Hepatocyte (in vitro differentiated cells): ENCODE measurements around the gene ALPG. TPM values are rescaled to one million over a fixed set of nuclear protein-coding genes. Genes with fewer than 3 reads are reported as not detected.
"Not testable (repeated sequence)": the region's sequence is repeated elsewhere in the genome, so short reads cannot be mapped to it uniquely, and the experiment has no call there.

Experiments
- DNase-seq: peaks from one replicate; pipeline ENCODE4 v3.0.0-alpha.2; 2016; ENCODE audit warnings: low spot score
- H2AFZ ChIP-seq: fragments of 200-600 bp; sonication (generic); 2 replicates; pipeline ENCODE4 v1.6.0; 2016; ENCODE audit warnings: antibody characterized with exemption, mild to moderate bottlenecking
- H3K27ac ChIP-seq: fragments of 200-600 bp; sonication (generic); 2 replicates; pipeline ENCODE4 v1.5.1; 2016; ENCODE audit warnings: mild to moderate bottlenecking
- H3K27me3 ChIP-seq: fragments of 200-600 bp; sonication (generic); 2 replicates; pipeline ENCODE4 v1.6.1; 2016
- H3K36me3 ChIP-seq: fragments of 200-600 bp; sonication (generic); replicated peaks from 2 replicates; pipeline ENCODE4 v1.5.1; 2016; ENCODE audit warnings: low read depth; ENCODE audit not compliant: insufficient read depth
- H3K4me1 ChIP-seq: fragments of 200-600 bp; sonication (generic); 2 replicates; pipeline ENCODE4 v1.5.1; 2016; ENCODE audit warnings: mild to moderate bottlenecking, moderate library complexity; ENCODE audit not compliant: insufficient read depth
- H3K4me2 ChIP-seq: fragments of 200-600 bp; sonication (generic); 2 replicates; pipeline ENCODE4 v1.6.0; 2016
- H3K4me3 ChIP-seq: fragments of 200-600 bp; sonication (generic); 2 replicates; pipeline ENCODE4 v1.5.1; 2016; ENCODE audit warnings: mild to moderate bottlenecking
- H3K79me2 ChIP-seq: fragments of 200-600 bp; sonication (generic); 2 replicates; pipeline ENCODE4 v1.6.0; 2017; ENCODE audit warnings: mild to moderate bottlenecking
- H3K9me2 ChIP-seq: fragments of 200-600 bp; sonication (generic); replicated peaks from 2 replicates; pipeline ENCODE4 v1.6.0; 2017; ENCODE audit warnings: mild to moderate bottlenecking; ENCODE audit not compliant: insufficient read depth
- H3K9me3 ChIP-seq: fragments of 200-600 bp; sonication (generic); 2 replicates; pipeline ENCODE4 v1.5.1; 2016; ENCODE audit warnings: low read depth, mild to moderate bottlenecking
- H4K20me1 ChIP-seq: fragments of 200-600 bp; sonication (generic); 2 replicates; pipeline ENCODE4 v1.6.0; 2016; ENCODE audit warnings: mild to moderate bottlenecking; ENCODE audit not compliant: insufficient read depth, poor library complexity, severe bottlenecking
- EZH2 ChIP-seq: fragments of 200-600 bp; sonication (generic); IDR thresholded peaks from 2 replicates; pipeline ENCODE4 v1.6.1; 2016; ENCODE audit warnings: antibody characterized with exemption, mild to moderate bottlenecking, borderline replicate concordance
- EZH2phosphoT487 ChIP-seq: fragments of 200-600 bp; sonication (generic); IDR thresholded peaks from one replicate; pipeline ENCODE4 v1.6.1; 2018; ENCODE audit warnings: antibody characterized with exemption, mild to moderate bottlenecking, low read depth, moderate library complexity; ENCODE audit not compliant: unreplicated experiment, severe bottlenecking
- WGBS: methylation state at CpG from one replicate; pipeline ENCODE4 v1.1.6; 2016; ENCODE audit warnings: low lambda C conversion rate; ENCODE audit errors: missing lambda C conversion rate; 5-methylcytosine and 5-hydroxymethylcytosine counted together
- polyA plus RNA-seq: library from polyadenylated mRNA; unstranded; fragments of >200 nt; fragmentation: Nextera tagmentation; extraction: Ambion mirVana; gene quantifications from 2 replicates; pipeline ENCODE4 v1.2.1, GENCODE V29; 2016
- total RNA-seq: library from RNA; depleted of rRNA; stranded (reverse); fragments of >200 nt; gene quantifications from 2 replicates; pipeline ENCODE4 v1.2.3, GENCODE V29; 2014
- TF ChIP-seq, protein P1 (sequence below): fragments of 200-600 bp; sonication (generic); IDR thresholded peaks from 2 replicates; pipeline ENCODE4 v1.5.1; 2016; ENCODE audit warnings: antibody characterized with exemption, mild to moderate bottlenecking; ENCODE audit not compliant: poor library complexity

The ALPG gene
- total and polyA plus RNA-seq, 2 experiments from 2014 or later = 0.08 to 1.5 TPM

DNA sequence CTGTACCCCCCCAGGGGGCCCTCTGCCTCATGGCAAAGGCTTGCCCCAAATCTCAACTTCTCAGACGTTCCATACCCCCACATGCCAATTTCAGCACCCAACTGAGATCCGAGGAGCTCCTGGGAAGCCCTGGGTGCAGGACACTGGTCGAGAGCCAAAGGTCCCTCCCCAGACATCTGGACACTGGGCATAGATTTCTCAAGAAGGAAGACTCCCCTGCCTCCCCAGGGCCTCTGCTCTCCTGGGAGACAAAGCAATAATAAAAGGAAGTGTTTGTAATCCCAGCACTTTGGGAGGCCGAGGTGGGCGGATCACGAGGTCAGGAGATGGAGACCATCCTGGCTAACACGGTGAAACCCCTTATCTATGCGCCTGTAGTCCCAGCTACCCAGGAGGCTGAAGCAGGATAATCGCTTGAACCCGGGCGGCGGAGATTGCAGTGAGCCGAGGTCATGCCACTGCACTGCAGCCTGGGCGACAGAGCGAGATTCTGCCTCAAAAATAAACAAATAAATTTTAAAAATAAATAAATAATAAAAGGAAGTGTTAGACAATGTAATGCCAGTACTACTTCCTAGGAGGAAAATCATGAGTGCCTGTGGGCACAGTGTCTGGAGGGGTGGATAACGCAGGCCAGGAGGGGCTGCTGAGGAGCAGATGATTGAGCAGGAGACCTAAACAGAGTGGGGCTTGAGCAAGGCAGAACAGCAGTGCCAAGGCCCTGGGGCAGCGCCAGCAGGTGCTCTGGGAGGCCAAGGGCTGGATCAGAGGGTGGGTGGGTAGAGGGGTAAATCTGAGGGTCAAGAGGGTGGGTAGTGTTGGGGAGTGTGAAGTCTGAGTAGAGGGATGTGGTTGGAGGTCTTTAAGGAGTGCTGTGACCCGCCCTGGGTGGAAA is 24.1 kb upstream of the ALPG start:
- DNase-seq = no peak
- no peaks in the 10 kb centered on the region for H3K79me2 ChIP-seq
- peaks cover 12% of the 10 kb centered on the region for H3K4me1 ChIP-seq
- H3K4me3 ChIP-seq = no peak overlapping the region
- no peaks in the 10 kb centered on the region for H4K20me1 ChIP-seq
- H3K36me3 ChIP-seq = no peaks in the 10 kb centered on the region
- H3K27me3 ChIP-seq = peaks cover 7% of the 10 kb centered on the region
- 64% methylated on average over 18 of the region's 18 CpGs for WGBS
- H3K9me2 ChIP-seq = no peaks in the 10 kb centered on the region
- no peak for TF ChIP-seq EZH2
- TF ChIP-seq EZH2phosphoT487 = no peak
- TF ChIP-seq, protein P1, sequence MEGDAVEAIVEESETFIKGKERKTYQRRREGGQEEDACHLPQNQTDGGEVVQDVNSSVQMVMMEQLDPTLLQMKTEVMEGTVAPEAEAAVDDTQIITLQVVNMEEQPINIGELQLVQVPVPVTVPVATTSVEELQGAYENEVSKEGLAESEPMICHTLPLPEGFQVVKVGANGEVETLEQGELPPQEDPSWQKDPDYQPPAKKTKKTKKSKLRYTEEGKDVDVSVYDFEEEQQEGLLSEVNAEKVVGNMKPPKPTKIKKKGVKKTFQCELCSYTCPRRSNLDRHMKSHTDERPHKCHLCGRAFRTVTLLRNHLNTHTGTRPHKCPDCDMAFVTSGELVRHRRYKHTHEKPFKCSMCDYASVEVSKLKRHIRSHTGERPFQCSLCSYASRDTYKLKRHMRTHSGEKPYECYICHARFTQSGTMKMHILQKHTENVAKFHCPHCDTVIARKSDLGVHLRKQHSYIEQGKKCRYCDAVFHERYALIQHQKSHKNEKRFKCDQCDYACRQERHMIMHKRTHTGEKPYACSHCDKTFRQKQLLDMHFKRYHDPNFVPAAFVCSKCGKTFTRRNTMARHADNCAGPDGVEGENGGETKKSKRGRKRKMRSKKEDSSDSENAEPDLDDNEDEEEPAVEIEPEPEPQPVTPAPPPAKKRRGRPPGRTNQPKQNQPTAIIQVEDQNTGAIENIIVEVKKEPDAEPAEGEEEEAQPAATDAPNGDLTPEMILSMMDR = no peak
- H3K27ac ChIP-seq = no peak overlapping the region
- H2AFZ ChIP-seq = no peak overlapping the region
- H3K4me2 ChIP-seq = no peak overlapping the region
- no peaks in the 10 kb centered on the region for H3K9me3 ChIP-seq

DNA sequence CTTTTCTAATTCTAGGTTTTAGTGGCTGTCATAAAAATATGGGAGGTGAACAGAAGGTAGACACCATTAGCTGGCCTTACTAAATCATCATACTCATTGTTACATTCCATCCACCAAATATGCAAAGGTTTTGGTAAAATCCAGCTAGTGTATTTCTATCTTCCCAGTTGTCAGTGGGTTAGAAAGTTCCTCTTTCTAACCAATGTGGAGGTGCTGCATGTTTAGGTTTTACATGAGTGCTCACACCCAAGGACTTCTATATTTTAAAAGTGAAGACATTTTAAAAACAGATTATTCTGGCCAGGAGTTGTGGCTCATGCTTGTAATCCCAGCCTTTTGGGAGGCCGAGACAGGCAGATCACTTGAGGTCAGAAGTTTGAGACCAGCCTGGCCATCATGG is 22.2 kb upstream of the ALPG start:
- H3K4me3 ChIP-seq = no peak overlapping the region
- TF ChIP-seq EZH2 (no peak), EZH2phosphoT487 (no peak)
- TF ChIP-seq, protein P1 = no peak

DNA sequence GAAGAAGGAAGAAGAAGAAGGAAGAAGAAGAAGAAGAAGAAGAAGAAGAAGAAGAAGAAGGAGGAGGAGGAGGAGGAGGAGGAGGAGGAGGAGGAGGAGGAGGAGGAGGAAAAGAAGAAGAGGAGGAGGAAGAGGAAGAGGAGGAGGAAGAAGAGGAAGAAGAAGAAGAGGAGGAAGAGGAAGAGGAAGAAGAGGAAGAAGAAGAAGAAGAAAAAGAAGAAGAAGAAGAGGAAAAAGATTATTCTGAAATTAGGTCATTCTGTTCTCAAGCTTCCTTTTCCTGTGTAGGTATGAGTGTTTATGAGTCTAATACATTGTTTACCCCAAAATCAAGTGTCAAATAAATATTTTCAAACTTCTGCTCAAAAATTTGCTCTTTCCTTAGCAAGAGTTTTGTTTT is 21.6 kb upstream of the ALPG start:
- peak overlapping the region; percentile 63 for H3K4me2 ChIP-seq
- not testable (repeated sequence) for H3K4me3 ChIP-seq

More for the DNA sequence above, 22.2 kb upstream of the ALPG start:
- Histone ChIP-seq H2AFZ (no peak overlapping the region), H3K4me2 (no peak overlapping the region), H4K20me1 (no peaks in the 10 kb centered on the region), H3K9me2 (no peaks in the 10 kb centered on the region), H3K9me3 (no peaks in the 10 kb centered on the region), H3K27me3 (peaks cover 15% of the 10 kb centered on the region), H3K79me2 (no peaks in the 10 kb centered on the region), H3K27ac (peak overlapping the region; percentile 40), H3K36me3 (no peaks in the 10 kb centered on the region), H3K4me1 (peaks cover 12% of the 10 kb centered on the region)
- DNase-seq = no peak
- 97% methylated on average over 1 of the region's 1 CpG for WGBS

DNA sequence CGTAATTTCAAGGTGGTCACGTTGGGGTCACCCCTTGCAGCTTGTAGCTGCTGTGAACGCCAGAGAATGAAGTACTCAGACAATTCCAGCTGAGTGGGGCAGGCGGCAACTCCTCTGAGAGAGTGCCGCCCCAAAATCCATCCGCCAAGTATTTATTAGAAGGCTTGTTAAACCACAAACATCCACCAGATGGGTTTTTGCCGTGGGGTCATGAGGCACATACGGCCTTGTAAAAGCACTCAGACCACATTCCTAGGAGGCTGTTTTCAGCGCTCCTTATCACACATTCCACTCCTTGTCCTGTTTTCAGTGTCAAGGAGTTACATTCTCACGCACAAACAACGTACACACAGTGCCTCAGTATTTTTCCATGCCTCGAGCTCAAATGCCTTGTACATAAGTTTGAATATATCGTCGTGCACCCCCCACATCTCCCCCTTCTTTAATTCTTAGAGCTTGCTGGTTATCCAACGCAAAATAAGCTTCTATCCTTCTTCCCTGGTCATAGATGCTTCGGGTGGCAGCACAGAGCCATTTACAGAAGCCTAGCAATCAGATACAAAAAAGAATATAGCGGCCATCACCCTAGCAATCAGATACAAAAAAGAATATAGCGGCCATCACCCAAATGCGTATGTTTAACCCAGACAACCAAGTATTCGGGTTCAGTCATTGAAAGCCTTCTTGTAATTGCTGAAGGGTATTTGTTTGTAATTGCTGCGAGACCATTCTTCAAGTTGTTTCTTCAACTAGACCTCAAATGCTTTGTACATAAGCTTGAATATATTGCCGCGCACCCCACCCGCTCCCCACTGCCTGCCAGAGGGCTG is 20.8 kb upstream of the ALPG start:
- 21% methylated on average over 24 of the region's 24 CpGs for WGBS

More for the DNA sequence above, 21.6 kb upstream of the ALPG start:
- not testable (repeated sequence) for H3K9me3 ChIP-seq, H3K36me3 ChIP-seq, DNase-seq, H2AFZ ChIP-seq, H3K9me2 ChIP-seq, H4K20me1 ChIP-seq, H3K79me2 ChIP-seq
- peaks cover 14% of the 10 kb centered on the region for H3K4me1 ChIP-seq
- H3K27me3 ChIP-seq = peaks cover 15% of the 10 kb centered on the region
- H3K27ac ChIP-seq = peak overlapping the region; percentile 83

More for the DNA sequence above, 20.8 kb upstream of the ALPG start:
- peak overlapping the region; percentile 86 for H3K27ac ChIP-seq
- no peaks in the 10 kb centered on the region for H3K36me3 ChIP-seq
- no peak overlapping the region for H3K4me3 ChIP-seq
- H3K4me2 ChIP-seq = peak overlapping the region; percentile 63
- H3K9me3 ChIP-seq = no peaks in the 10 kb centered on the region
- no peaks in the 10 kb centered on the region for H4K20me1 ChIP-seq
- DNase-seq = peak; percentile 83
- H3K79me2 ChIP-seq = no peaks in the 10 kb centered on the region
- H3K27me3 ChIP-seq = peaks cover 15% of the 10 kb centered on the region
- H3K4me1 ChIP-seq = peaks cover 19% of the 10 kb centered on the region
- H3K9me2 ChIP-seq = no peaks in the 10 kb centered on the region
- peak overlapping the region; percentile 35 for H2AFZ ChIP-seq
- no peak for TF ChIP-seq EZH2phosphoT487
- TF ChIP-seq, protein P1 = peak; percentile 7
